ENCODE measurements around the gene MTHFD1.

- TF ChIP-seq CTCF (conservative IDR thresholded peaks at IDR 0.05) (no peak), ZFX (IDR thresholded peaks at IDR 0.05) (no peak)
These were observed 114.3 kb downstream of the MTHFD1 start for GRCh38 chr14:64502456-64502855.
